HepG2 (cell line): ENCODE measurements around the gene STPG4. TPM values are rescaled to one million over a fixed set of nuclear protein-coding genes. Genes with fewer than 3 reads are reported as not detected.

ENCODE experiments used
- BRD4 ChIP-seq: sonication (generic); formaldehyde crosslinking; IDR thresholded peaks from 2 replicates; pipeline ENCODE4 v1.4.0; 2020; ENCODE audit warnings: missing genetic modification reagents
- ETV5 ChIP-seq: IDR thresholded peaks from 2 replicates; pipeline ENCODE4 v1.6.1; 2018; ENCODE audit warnings: missing biosample characterization, missing genetic modification reagents, inconsistent platforms, borderline replicate concordance
- FOXO1 ChIP-seq: sonication (generic); formaldehyde crosslinking; IDR thresholded peaks from 2 replicates; pipeline ENCODE4 v1.4.0; 2020; ENCODE audit warnings: missing genetic modification reagents
- GATAD1 ChIP-seq: IDR thresholded peaks from 2 replicates; pipeline ENCODE4 v1.6.1; 2016; ENCODE audit warnings: missing genetic modification reagents, missing compliant biosample characterization
- GTF3A ChIP-seq: sonication (generic); formaldehyde crosslinking; conservative IDR thresholded peaks from 2 replicates; pipeline ENCODE4 v1.4.0; 2020; ENCODE audit warnings: mild to moderate bottlenecking, missing genetic modification reagents
- IRF9 ChIP-seq: sonication (generic); formaldehyde crosslinking; IDR thresholded peaks from 2 replicates; pipeline ENCODE4 v1.8.0; 2022; ENCODE audit warnings: missing genetic modification reagents, mild to moderate bottlenecking, borderline replicate concordance
- KDM6A ChIP-seq: IDR thresholded peaks from 2 replicates; pipeline ENCODE4 v1.6.1; 2016; ENCODE audit warnings: low read depth
- NFE2L1 ChIP-seq: sonication (generic); formaldehyde crosslinking; IDR thresholded peaks from 2 replicates; pipeline ENCODE4 v1.4.0; 2020; ENCODE audit warnings: missing genetic modification reagents, mild to moderate bottlenecking, borderline replicate concordance
- NFKB2 ChIP-seq: sonication (generic); formaldehyde crosslinking; IDR thresholded peaks from 2 replicates; pipeline ENCODE4 v1.4.0; 2020; ENCODE audit warnings: missing genetic modification reagents, borderline replicate concordance
- NRL ChIP-seq: sonication (generic); formaldehyde crosslinking; IDR thresholded peaks from 2 replicates; pipeline ENCODE4 v1.5.0; 2020; ENCODE audit warnings: missing genetic modification reagents, mild to moderate bottlenecking, moderate library complexity, borderline replicate concordance
- SP5 ChIP-seq: IDR thresholded peaks from 2 replicates; pipeline ENCODE4 v1.6.1; 2016; ENCODE audit warnings: low read depth, borderline replicate concordance
- ZFP37 ChIP-seq: sonication (generic); formaldehyde crosslinking; IDR thresholded peaks from 2 replicates; pipeline ENCODE4 v1.4.0; 2020; ENCODE audit warnings: missing genetic modification reagents, borderline replicate concordance
- ZHX2 ChIP-seq, 2 experiments: sonication (generic) in 1 of 2; formaldehyde crosslinking in 1 of 2; IDR thresholded peaks; 2 replicates each; pipeline versions ENCODE4 v1.6.1 to v1.9.0; 2014 to 2022; ENCODE audit warnings: antibody characterized with exemption in 1 of 2, borderline replicate concordance in 1 of 2, inconsistent platforms in 1 of 2, low read depth in 1 of 2, missing genetic modification reagents in 1 of 2
- ZNF333 ChIP-seq: sonication (generic); formaldehyde crosslinking; IDR thresholded peaks from 2 replicates; pipeline ENCODE4 v1.4.0; 2020; ENCODE audit warnings: mild to moderate bottlenecking, missing genetic modification reagents, borderline replicate concordance
- ZNF33B ChIP-seq: sonication (generic); formaldehyde crosslinking; IDR thresholded peaks from 2 replicates; pipeline ENCODE4 v1.5.1; 2020; ENCODE audit warnings: mild to moderate bottlenecking, missing genetic modification reagents
- ZNF746 ChIP-seq: sonication (generic); formaldehyde crosslinking; IDR thresholded peaks from 2 replicates; pipeline ENCODE4 v1.8.0; 2022; ENCODE audit warnings: mild to moderate bottlenecking, missing genetic modification reagents
- ZNF83 ChIP-seq: sonication (generic); formaldehyde crosslinking; IDR thresholded peaks from 2 replicates; pipeline ENCODE4 v1.4.0; 2020; ENCODE audit warnings: missing genetic modification reagents, mild to moderate bottlenecking, borderline replicate concordance
- polyA plus RNA-seq, 8 experiments: library from polyadenylated mRNA; depleted of rRNA in 3 of 8; stranded (reverse) in 7 of 8; unstranded in 1 of 8; fragments of >200 nt; fragmentation: Illumina TruSeq in 4 of 8; extraction: Trizol in 4 of 8; gene quantifications; 2 replicates each; pipeline versions ENCODE4 v1.2.1 to v1.2.3, GENCODE V29; 2011 to 2016; ENCODE audit warnings: low read depth in 4 of 8, missing spikeins in 1 of 8, mixed read lengths in 1 of 8; ENCODE audit not compliant: insufficient read depth in 1 of 8
- total RNA-seq, 5 experiments: library from RNA; depleted of rRNA; stranded (reverse); fragments of >200 nt; fragmentation: Illumina TruSeq; extraction: Trizol; gene quantifications; 2 replicates each; pipeline ENCODE4 v1.2.3, GENCODE V29; 2016; ENCODE audit warnings: low read depth in 1 of 5
- TF ChIP-seq, protein P1 (sequence below): IDR thresholded peaks from 2 replicates; pipeline ENCODE4 v1.6.1; 2016
- TF ChIP-seq, protein P2 (sequence below): IDR thresholded peaks from 2 replicates; pipeline ENCODE4 v1.6.1; 2016; ENCODE audit warnings: mild to moderate bottlenecking

Gene STPG4
- total and polyA plus RNA-seq, 2 of the 13 experiments (the other 11 are each of a cell fraction or from before 2014, with no cell fraction given) = 0.11 to 0.15 TPM

- 0 out of 2 replicates have a peak, but pooled peaks have one; percentile 27 for TF ChIP-seq ZHX2 (IDR thresholded peaks at IDR 0.05; ENCODE audit: low read depth)
- TF ChIP-seq ZHX2 (CRISPR knock-in tag; IDR thresholded peaks at IDR 0.05; ENCODE audit: borderline replicate concordance) = no peak
- peak; percentile 80; the same call in 1 of the 2 replicates for TF ChIP-seq NFKB2 (CRISPR knock-in tag)
- TF ChIP-seq BRD4 (CRISPR knock-in tag) = no peak; the same call in 1 of the 2 replicates
- TF ChIP-seq ZNF333 (CRISPR knock-in tag) = 0 out of 2 replicates have a peak, but pooled peaks have one; percentile 30
- TF ChIP-seq NFE2L1 (CRISPR knock-in tag) = no peak
- TF ChIP-seq, protein P1, sequence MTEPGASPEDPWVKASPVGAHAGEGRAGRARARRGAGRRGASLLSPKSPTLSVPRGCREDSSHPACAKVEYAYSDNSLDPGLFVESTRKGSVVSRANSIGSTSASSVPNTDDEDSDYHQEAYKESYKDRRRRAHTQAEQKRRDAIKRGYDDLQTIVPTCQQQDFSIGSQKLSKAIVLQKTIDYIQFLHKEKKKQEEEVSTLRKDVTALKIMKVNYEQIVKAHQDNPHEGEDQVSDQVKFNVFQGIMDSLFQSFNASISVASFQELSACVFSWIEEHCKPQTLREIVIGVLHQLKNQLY (CRISPR knock-in tag) = peak; percentile 58; the same call in 1 of the 2 replicates
- TF ChIP-seq ZNF746 (CRISPR knock-in tag) = 0 out of 2 replicates have a peak, but pooled peaks have one; percentile 49
- no peak for TF ChIP-seq ZNF83 (CRISPR knock-in tag)
- TF ChIP-seq GATAD1 (CRISPR knock-in tag) = peak; percentile 53; the same call in 1 of the 2 replicates
- 0 out of 2 replicates have a peak, but pooled peaks have one; percentile 15 for TF ChIP-seq ZFP37 (CRISPR knock-in tag)
- TF ChIP-seq GTF3A (CRISPR knock-in tag) = no peak
- peak; percentile 66; the same call in 1 of the 2 replicates for TF ChIP-seq ETV5 (CRISPR knock-in tag)
- 0 out of 2 replicates have a peak, but pooled peaks have one; percentile 46 for TF ChIP-seq ZNF33B (CRISPR knock-in tag)
- 0 out of 2 replicates have a peak, but pooled peaks have one; percentile 35 for TF ChIP-seq KDM6A (CRISPR knock-in tag)
- TF ChIP-seq FOXO1 (CRISPR knock-in tag) = peak; percentile 31; the same call in 1 of the 2 replicates
- TF ChIP-seq, protein P2, sequence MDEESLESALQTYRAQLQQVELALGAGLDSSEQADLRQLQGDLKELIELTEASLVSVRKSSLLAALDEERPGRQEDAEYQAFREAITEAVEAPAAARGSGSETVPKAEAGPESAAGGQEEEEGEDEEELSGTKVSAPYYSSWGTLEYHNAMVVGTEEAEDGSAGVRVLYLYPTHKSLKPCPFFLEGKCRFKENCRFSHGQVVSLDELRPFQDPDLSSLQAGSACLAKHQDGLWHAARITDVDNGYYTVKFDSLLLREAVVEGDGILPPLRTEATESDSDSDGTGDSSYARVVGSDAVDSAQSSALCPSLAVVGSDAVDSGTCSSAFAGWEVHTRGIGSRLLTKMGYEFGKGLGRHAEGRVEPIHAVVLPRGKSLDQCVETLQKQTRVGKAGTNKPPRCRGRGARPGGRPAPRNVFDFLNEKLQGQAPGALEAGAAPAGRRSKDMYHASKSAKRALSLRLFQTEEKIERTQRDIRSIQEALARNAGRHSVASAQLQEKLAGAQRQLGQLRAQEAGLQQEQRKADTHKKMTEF (CRISPR knock-in tag) = peak; percentile 57
- 0 out of 2 replicates have a peak, but pooled peaks have one; percentile 16 for TF ChIP-seq SP5 (CRISPR knock-in tag)
- peak; percentile 90 for TF ChIP-seq NRL
- TF ChIP-seq IRF9 (CRISPR knock-in tag) = peak; percentile 61
Observed at GRCh38 chr2:47043142-47043890, 111.8 kb downstream of the STPG4 start (continued).
